Measurements from ENCODE around the gene MYH11.

Gene MYH11

GRCh38 chr16:15856901-15857698 lies at the start of gene MYH11:
TSS of gene MYH11 (minus strand) at chr16:15857028. CDS start at chr16:15838252, 18,776 bp downstream.
- no peak for DNase-seq

GRCh38 chr16:15906439-15906838 lies 49.6 kb upstream of the MYH11 start:
- DNase-seq: no peak

GRCh38 chr16:15903960-15904359 lies 47.1 kb upstream of the MYH11 start:
- no peak for DNase-seq

DNA sequence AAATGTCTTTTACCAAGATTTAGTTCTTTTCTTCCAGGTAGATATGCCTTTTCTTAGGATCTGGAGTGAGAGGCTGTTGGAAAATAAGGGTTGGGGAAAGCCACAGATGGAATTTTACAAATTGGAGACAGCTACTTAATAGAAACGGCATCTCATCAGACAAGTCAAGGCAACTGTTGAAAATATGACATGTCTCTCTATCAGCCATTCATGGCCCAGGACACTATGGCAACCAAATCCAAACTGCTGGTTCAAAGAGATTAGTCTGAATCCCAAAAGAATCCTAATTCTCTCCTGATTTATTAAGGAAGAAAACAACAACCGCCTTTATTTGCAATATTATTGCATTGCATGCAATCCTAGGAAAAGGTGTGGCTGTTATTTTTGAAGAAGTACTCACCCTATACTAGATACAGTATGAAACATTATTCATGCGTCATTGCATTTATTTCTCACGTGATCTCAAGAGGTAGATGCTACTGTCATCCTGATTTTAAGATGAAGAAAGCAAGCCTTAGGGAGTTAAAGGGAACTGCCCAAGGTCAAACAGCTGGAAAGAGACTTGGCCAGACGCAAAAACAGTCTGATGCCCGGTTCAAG lies 44.2 kb upstream of the MYH11 start:
- no peak for DNase-seq

- DNase-seq: no peak
Observed at GRCh38 chr16:15900357-15900756, 43.5 kb upstream of the MYH11 start.

- no peak for DNase-seq
Observed at GRCh38 chr16:15899538-15900100, 42.8 kb upstream of the MYH11 start.

GRCh38 chr16:15898654-15899053 lies 41.8 kb upstream of the MYH11 start:
- no peak for DNase-seq

DNA sequence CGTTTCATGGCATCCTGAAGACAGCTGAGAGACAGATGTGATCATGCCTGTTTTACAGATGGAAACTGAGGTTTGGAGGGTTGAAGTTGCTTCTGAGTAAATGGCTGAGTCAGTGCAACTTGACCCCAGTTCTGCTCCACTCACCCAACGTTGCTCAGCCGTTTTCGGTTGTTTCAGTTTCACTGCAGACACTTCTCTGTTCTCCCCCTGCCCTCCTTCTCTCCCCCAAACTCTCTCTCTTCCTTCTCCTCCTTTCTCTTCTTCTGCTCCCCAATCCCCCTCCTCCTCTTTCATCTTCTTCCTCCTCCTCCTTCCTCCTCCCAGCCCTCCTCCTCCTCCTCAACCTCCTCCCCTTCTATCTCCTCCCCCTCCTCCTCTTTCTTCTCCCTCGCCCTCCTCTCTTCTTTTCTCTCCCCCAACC lies 41.0 kb upstream of the MYH11 start:
- no peak for DNase-seq

- no peak for DNase-seq
Observed at GRCh38 chr16:15897121-15897780, 40.4 kb upstream of the MYH11 start.

DNA sequence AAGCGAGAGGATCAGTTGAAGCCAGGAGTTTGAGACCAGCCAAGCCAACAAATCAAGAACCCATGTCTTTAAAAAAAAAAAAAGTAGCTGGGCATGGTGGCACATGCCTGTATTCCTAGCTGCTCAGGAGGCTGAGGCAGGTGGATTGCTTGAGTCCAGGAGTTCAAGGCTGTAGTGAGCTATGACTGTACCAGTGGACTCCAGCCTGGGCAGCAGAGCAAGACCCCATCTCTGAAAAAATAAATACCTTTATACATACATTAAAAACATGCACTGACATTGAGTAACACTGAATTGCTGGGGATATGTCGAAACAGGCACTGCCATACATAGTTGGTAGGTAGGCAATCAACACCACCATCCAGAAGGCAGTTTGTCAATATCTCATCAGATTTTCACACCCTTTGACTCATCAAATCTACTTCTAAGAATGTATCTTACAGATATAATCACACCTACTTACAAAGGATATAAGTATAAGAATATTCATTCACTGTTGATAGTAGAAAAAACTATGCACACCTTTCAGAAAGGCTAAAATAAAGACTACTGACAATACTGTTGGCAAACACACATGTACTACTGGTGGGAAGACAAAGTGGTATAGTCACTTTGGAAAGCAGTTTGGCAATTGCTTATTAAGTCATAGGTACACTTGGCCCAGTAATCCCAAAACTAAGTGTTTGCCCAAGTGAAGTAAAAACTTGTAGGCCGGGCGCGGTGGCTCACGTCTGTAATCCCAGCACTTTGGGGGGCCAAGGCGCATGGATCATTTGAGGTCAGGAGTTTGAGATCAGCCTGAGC lies 37.9 kb upstream of the MYH11 start:
- no peak for DNase-seq

GRCh38 chr16:15891508-15891907 lies 34.7 kb upstream of the MYH11 start:
- DNase-seq: no peak

DNA sequence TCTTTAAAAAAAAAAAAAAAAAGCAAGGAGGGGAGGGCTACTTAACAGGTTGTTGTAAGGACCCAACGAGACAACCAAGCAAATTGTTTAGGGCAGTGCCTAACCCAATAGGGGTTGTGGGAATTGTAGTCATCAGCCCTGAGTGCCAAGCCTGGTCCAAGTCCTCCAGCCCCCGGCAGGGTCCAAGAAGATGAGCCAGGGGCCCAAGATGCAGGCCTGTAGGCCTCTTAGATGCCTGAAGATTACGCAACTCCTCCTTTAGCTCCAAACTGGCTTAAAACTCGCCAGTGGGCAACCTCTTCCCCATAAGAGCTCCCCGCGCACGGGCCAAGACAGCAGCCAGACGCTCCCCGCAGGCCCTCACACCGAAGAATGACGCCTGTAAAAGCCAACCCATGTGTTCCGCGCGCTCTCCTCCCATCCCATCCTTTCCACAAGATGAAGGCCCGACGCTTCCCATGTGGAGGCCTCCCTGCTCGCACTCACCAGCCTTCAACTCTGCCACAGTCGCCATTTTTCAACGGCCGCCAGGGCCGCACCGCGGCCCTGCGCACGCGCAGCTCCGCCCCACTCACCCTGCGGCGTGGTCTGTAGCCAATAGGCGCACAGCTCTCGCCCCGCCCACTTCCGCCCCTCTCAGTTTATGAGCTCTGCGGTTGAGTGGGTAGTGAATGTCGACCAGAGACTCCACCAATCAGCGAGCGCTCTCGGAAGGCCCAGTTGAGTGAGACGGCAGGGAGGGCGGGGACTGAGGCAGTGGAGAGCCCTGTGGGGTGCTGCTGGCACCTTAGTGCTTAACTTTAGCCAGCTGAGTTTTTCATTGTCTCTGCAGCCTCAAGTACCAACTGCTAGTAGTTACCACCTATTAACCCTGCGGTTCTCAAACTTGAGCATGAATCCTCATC lies 31.5 kb upstream of the MYH11 start, which contains the start of gene CEP20:
CEP20 (minus strand) TSS at position 532 of the 905 bp plus-strand sequence; CDS start at position 514, 18 bp downstream.
- peak; percentile 94 for DNase-seq

DNA sequence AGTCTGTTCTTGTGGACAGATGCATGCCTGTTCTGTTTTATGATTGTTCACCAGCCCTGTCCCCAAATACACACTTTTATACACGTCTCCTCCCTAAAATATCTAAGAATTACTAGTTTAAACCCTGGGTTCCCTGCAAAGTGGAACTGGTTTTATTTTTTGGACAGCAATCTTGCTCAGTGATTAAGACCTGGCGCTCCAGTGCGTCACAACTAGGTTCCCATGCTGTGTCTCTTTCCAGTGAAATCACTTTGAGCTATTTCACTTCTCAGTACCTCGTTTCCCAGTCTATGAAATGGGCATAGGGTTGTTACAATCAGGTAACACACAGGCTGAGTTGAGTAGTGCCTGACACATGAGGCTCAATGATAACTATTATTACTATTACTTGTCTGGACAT lies 30.5 kb upstream of the MYH11 start:
- DNase-seq: no peak

GRCh38 chr16:15886078-15886477 lies 29.2 kb upstream of the MYH11 start:
- no peak for DNase-seq

- no peak for DNase-seq
Observed at GRCh38 chr16:15885560-15886001, 28.8 kb upstream of the MYH11 start.

DNA sequence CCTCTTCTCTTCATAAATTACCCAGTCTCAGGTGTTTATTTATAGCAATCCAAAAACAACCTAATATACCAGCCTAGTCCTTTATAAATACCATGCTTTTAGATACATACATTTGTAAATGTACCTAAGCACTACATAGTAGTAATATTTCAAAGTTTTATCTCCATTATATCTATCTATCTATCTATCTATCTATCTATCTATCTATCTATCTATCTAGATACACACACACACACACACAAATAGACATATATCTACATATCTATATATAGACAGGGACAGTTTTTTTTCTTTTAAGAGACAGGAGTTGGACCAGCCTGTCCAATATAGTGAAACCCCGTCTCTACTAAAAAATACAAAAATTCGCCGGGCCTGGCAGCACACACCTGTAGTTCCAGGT lies 25.7 kb upstream of the MYH11 start:
- no peak for DNase-seq

GRCh38 chr16:15881794-15882379 lies 25.1 kb upstream of the MYH11 start:
- DNase-seq: no peak

DNA sequence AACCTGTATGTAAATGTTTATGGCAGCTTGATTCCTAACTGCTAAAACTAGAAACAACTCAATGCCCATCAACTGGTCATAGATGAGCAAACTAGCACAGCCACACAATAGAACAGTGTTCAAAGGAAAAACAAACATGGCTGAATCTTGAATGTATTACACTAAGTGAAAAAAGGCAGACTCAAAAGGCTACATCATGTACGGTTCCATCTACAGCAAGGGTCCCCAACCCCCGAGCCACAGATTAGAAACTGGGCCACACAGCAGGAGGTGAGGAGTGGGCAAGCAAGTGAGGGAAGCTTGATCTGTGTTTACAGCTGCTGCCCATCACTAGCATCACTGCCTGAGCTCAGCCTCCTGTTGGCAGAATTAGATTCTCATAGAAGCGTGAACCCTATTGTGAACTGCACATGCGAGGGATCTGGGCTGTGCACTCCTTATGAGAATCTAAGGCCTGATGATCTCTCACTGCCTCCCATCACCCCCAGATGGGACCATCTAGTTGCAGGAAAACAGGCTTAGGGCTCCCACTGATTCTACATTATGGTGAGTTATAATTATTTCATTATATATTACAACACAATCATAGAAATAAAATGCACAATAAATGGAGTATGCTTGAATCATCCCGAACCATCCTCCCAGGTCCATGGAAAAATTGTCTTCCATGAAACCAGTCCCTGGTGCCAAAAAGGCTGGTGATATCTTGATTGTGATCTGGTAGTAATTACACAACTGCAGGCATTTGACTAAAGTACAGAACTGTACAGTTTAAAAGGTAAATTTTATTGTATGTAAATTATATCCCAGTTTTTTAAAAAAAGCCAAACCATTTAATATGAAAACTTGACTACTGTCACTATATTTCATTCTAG lies 23.8 kb upstream of the MYH11 start:
- DNase-seq: no peak

DNA sequence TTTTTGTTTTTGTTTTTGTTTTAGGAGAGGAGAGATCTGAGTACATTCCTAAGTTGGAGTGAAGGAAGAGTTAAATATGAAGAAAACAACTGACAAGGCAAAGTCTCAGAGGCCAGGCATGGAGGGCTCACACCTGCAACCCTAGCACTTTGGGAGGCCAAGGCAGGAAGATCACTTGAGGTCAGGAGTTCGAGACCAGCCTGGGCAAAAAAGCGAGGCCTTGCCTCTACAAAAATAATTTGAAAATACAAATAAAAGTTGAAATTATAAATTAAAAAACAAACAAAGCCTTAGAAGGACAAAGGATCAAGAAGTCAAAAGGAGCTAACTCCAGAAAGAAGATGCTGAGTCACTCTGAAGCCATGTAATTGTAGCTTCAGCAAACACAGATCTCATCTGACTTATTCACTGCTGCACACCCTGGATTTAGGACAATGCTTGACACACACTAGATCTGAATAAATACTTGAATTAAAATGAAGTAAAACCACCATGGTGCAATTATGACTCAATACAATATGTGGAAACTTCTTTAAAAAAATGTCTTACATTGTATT lies 22.5 kb upstream of the MYH11 start:
- no peak for DNase-seq

GRCh38 chr16:15876503-15876902 lies 19.7 kb upstream of the MYH11 start:
- DNase-seq: no peak

Data from NCI-H748 treated with DMSO at 0.1 percent for 48 hours (cell line).